NB4 (cell line): ENCODE results near the gene LRRC3B.
"Not testable (repeated sequence)": the region's sequence is repeated elsewhere in the genome, so short reads cannot be mapped to it uniquely, and the experiment has no call there.

Experiments used
- DNase-seq: peaks from one replicate; pipeline ENCODE4 v3.0.0; 2010; ENCODE audit warnings: low read depth
- H3K4me3 ChIP-seq: one replicate; pipeline ENCODE4 v1.5.1; 2011; ENCODE audit warnings: mild to moderate bottlenecking, low read depth, low read length, moderate library complexity
- CTCF ChIP-seq: IDR thresholded peaks from one replicate; pipeline ENCODE4 v1.5.1; 2012; ENCODE audit warnings: low read depth, low read length
- MAX ChIP-seq: IDR thresholded peaks from 2 replicates; pipeline ENCODE4 v1.6.1; 2011; ENCODE audit warnings: low read depth, low read length
- MYC ChIP-seq: IDR thresholded peaks from 2 replicates; pipeline ENCODE4 v1.6.1; 2011; ENCODE audit warnings: low read depth, low read length
- POLR2A ChIP-seq: IDR thresholded peaks from 2 replicates; pipeline ENCODE4 v1.6.1; 2011; ENCODE audit warnings: mild to moderate bottlenecking; ENCODE audit not compliant: insufficient read length; ENCODE audit errors: extremely low read depth

Gene LRRC3B

DNA sequence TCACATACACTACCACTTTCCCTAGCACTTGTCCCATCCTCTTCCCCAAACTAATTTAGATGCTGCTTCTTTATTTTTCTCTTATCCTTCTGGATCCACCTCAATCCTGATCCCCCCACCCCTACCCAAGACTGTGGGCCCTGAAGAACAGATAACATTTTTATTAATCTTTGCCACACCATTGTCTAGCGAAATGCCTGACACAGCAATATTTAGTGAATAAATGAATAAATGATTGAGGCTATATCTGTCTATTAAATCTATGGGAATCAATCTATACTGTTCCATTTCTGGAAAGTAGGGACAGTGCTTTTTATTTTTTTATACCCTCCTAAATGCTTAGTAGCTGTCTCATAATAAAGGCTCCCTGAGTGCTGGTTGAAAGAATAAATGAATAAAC lies 32.9 kb upstream of the LRRC3B start:
- DNase-seq, result no peak
- no peak for TF ChIP-seq POLR2A
- H3K4me3 ChIP-seq, result no peak overlapping the region

DNA sequence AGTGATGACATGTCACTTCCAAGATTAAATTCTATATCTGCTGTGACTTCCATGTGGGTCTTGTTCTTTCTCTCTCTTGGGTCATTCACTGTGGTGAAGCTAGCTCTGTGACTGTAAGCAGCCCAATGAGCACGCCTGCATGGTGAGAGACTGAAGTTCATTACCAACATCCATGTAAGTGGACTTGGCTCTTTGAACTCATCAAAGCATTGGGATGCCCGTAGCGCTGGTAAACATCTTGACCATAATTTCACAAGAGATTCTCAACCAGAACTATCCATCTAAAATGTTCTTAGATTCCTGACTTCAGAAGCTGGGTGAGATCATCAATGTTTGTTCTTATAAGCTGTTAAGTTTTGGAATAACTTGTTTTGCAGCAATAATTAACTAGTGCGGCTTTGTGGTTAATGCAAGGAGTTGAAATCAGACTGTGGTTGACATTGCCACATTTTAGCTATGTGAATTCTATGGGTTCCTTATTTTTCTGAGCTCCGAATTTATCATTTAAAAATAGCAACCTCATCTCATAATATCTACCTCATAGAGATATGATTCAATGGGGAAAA lies 31.6 kb upstream of the LRRC3B start:
- no peak overlapping the region for H3K4me3 ChIP-seq
- no peak for DNase-seq
- TF ChIP-seq MYC (no peak), CTCF (no peak), POLR2A (no peak), MAX (no peak)

DNA sequence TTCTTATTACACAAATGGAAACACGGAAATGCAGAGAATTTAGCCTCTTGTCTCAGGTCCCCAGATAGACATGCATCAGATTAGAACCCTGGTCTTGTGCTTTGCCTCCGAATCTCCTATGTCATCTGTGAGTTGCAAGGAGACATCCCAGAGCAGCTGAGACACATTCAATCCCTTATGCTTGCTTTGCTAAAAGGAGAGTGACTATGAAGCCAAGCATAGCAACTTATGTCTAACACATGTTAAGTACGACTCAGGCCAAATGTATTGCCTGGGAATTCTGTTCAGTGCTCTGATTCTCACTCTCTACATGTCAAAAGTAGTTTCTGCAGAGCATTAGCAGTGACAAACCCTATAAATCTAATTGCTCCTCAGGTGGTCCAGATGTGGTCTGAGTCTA lies 30.6 kb upstream of the LRRC3B start:
- H3K4me3 ChIP-seq, result no peak overlapping the region
- TF ChIP-seq POLR2A, result no peak
- no peak for TF ChIP-seq MAX
- no peak for TF ChIP-seq MYC
- no peak for TF ChIP-seq CTCF
- DNase-seq, result no peak

GRCh38 chr3:26592451-26592850 lies 30.1 kb upstream of the LRRC3B start:
- no peak for DNase-seq
- no peak overlapping the region for H3K4me3 ChIP-seq
- TF ChIP-seq MAX (no peak), POLR2A (no peak), MYC (no peak), CTCF (no peak)

DNA sequence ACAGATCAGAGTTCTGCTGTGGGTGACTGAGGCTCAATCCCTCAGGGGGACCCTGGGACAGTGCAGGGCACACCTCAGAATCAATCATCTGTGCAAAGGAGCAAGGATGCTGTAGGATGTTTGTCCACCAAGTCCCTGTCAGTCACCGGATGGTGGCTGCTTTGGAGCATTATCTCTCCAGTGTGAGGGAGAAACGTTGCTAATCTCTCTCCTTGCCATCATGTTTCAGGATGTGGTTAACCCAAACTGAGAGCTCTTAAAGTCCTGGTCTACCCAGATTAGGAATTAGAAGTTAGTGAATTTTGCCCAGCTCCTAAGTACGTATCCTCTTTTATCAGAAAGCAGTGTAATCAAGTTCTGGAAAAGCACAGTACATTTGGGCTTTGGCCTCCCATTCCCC lies 26.2 kb upstream of the LRRC3B start:
- H3K4me3 ChIP-seq, result no peak overlapping the region
- TF ChIP-seq MYC (no peak), POLR2A (no peak), MAX (no peak), CTCF (no peak)
- peak; percentile 1 for DNase-seq

GRCh38 chr3:26603311-26603710 lies 19.3 kb upstream of the LRRC3B start:
- not testable (repeated sequence) for H3K4me3 ChIP-seq

DNA sequence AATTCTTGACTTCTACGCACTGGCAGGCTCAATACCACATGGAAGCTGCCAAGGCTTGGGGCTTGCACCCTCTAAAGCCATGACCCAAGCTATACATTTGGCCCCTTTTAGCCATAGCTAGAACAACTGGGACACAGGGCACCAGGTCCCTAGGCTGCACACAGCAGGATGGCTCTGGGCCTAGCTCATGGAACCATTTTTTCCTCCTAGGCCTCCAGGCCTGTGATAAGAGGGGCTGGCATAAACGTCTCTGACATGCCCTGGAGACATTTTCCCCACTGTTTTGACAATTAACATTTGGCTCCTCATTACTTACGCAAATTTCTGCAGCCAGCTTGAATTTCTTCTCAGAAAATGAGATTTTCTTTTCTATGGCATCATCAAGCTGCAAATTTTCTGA lies 18.8 kb upstream of the LRRC3B start:
- H3K4me3 ChIP-seq, DNase-seq: not testable (repeated sequence)

More at GRCh38 chr3:26603311-26603710, 19.3 kb upstream of the LRRC3B start:
- not testable (repeated sequence) for DNase-seq

GRCh38 chr3:26614006-26614685 lies 8.4 kb upstream of the LRRC3B start:
- TF ChIP-seq MAX (no peak), POLR2A (no peak), CTCF (no peak), MYC (no peak)
- no peak overlapping the region for H3K4me3 ChIP-seq
- DNase-seq, result no peak
